GM23338 (cell line): Measurements from ENCODE around the gene SOX15. TPM values are rescaled to one million over a fixed set of nuclear protein-coding genes. Genes with fewer than 3 reads are reported as not detected.

Experiments
- ATAC-seq: fragments of 200-7000 bp; cut with Tn5 transposase; 3 replicates; pipeline ENCODE4 v1.9.1; 2020
- DNase-seq: peaks from one replicate; pipeline ENCODE4 v3.0.0-alpha.2; 2015; ENCODE audit warnings: low spot score
- H2AFZ ChIP-seq: fragments of 200-600 bp; sonication (generic); 2 replicates; pipeline ENCODE4 v1.8.0; 2016; ENCODE audit warnings: antibody characterized with exemption, mild to moderate bottlenecking, moderate library complexity
- H3F3A ChIP-seq: fragments of 200-600 bp; sonication (generic); replicated peaks from 2 replicates; pipeline ENCODE4 v1.8.0; 2017; ENCODE audit warnings: antibody characterized with exemption, mixed run types, low read depth
- H3K27ac ChIP-seq: fragments of 200-600 bp; sonication (generic); 2 replicates; pipeline ENCODE4 v1.6.1; 2016; ENCODE audit warnings: low read depth
- H3K27me3 ChIP-seq: fragments of 200-600 bp; sonication (generic); 2 replicates; pipeline ENCODE4 v1.8.0; 2016; ENCODE audit warnings: mild to moderate bottlenecking, mixed run types, moderate library complexity; ENCODE audit not compliant: insufficient read depth
- H3K36me3 ChIP-seq: fragments of 200-600 bp; sonication (generic); 2 replicates; pipeline ENCODE4 v1.8.0; 2016; ENCODE audit warnings: mild to moderate bottlenecking; ENCODE audit not compliant: insufficient read depth
- H3K4me1 ChIP-seq: fragments of 200-600 bp; sonication (generic); 2 replicates; pipeline ENCODE4 v1.8.0; 2016; ENCODE audit warnings: mild to moderate bottlenecking, moderate library complexity; ENCODE audit not compliant: insufficient read depth
- H3K4me2 ChIP-seq: fragments of 200-600 bp; sonication (generic); 2 replicates; pipeline ENCODE4 v1.7.1; 2017; ENCODE audit warnings: mixed run types
- H3K4me3 ChIP-seq: fragments of 200-600 bp; sonication (generic); 2 replicates; pipeline ENCODE4 v1.6.1; 2016; ENCODE audit warnings: mixed run types
- H3K79me2 ChIP-seq: fragments of 200-600 bp; sonication (generic); replicated peaks from 2 replicates; pipeline ENCODE4 v1.8.0; 2017; ENCODE audit warnings: mild to moderate bottlenecking; ENCODE audit not compliant: insufficient read depth
- H3K9me2 ChIP-seq: fragments of 200-600 bp; sonication (generic); 2 replicates; pipeline ENCODE4 v1.8.0; 2017; ENCODE audit not compliant: insufficient read depth
- H4K20me1 ChIP-seq: fragments of 200-600 bp; sonication (generic); replicated peaks from 2 replicates; pipeline ENCODE4 v1.8.0; 2017; ENCODE audit warnings: mild to moderate bottlenecking; ENCODE audit not compliant: insufficient read depth
- H3K27ac Mint-ChIP-seq: 2 replicates; pipeline ENCODE4 v1.8.0; 2020; ENCODE audit warnings: inconsistent platforms, mild to moderate bottlenecking, moderate library complexity, mixed read lengths
- H3K27me3 Mint-ChIP-seq: 3 replicates; pipeline ENCODE4 v1.8.0; 2022; ENCODE audit warnings: low read depth, mild to moderate bottlenecking, moderate library complexity, mixed read lengths, inconsistent platforms; ENCODE audit not compliant: insufficient read depth, poor library complexity
- H3K36me3 Mint-ChIP-seq: 3 replicates; pipeline ENCODE4 v1.8.0; 2021; ENCODE audit warnings: low read depth, mild to moderate bottlenecking, inconsistent platforms, moderate library complexity, mixed read lengths
- H3K4me1 Mint-ChIP-seq: 3 replicates; pipeline ENCODE4 v1.8.0; 2020; ENCODE audit warnings: mild to moderate bottlenecking, inconsistent platforms, mixed read lengths
- H3K4me3 Mint-ChIP-seq: 3 replicates; pipeline ENCODE4 v1.8.0; 2021; ENCODE audit warnings: moderate library complexity, mild to moderate bottlenecking, inconsistent platforms, mixed read lengths
- H3K9me3 Mint-ChIP-seq: 3 replicates; pipeline ENCODE4 v1.8.0; 2020; ENCODE audit warnings: moderate library complexity, mild to moderate bottlenecking, inconsistent platforms, mixed read lengths
- CREB1 ChIP-seq: fragments of 250-450 bp; sonication (Bioruptor Pico); IDR thresholded peaks from 2 replicates; pipeline ENCODE4 v1.5.0; 2020; ENCODE audit warnings: low read depth, mild to moderate bottlenecking, moderate library complexity
- CTCF ChIP-seq, 2 experiments: fragments of 200-600 bp in 1 of 2; sonication (generic) in 1 of 2; conservative IDR thresholded peaks; 2 replicates each; pipeline versions ENCODE4 v1.5.1 to v1.6.1; 2016 to 2017; ENCODE audit warnings: antibody characterized with exemption in 2 of 2, low read depth in 2 of 2, mild to moderate bottlenecking in 2 of 2, moderate library complexity in 1 of 2
- ETS1 ChIP-seq: IDR thresholded peaks from 2 replicates; pipeline ENCODE4 v1.6.1; 2016; ENCODE audit warnings: antibody characterized with exemption
- EZH2 ChIP-seq: fragments of 200-600 bp; sonication (generic); IDR thresholded peaks from one replicate; pipeline ENCODE4 v1.8.0; 2017; ENCODE audit warnings: antibody characterized with exemption, mild to moderate bottlenecking, low read depth; ENCODE audit not compliant: unreplicated experiment
- EZH2phosphoT487 ChIP-seq: fragments of 200-600 bp; sonication (generic); IDR thresholded peaks from one replicate; pipeline ENCODE4 v1.8.1; 2018; ENCODE audit warnings: antibody characterized with exemption; ENCODE audit not compliant: unreplicated experiment
- JUNB ChIP-seq: IDR thresholded peaks from one replicate; pipeline ENCODE4 v1.6.1; 2016; ENCODE audit warnings: antibody characterized with exemption; ENCODE audit not compliant: unreplicated experiment
- NANOG ChIP-seq: IDR thresholded peaks from 2 replicates; pipeline ENCODE4 v1.6.1; 2016; ENCODE audit warnings: antibody characterized with exemption, borderline replicate concordance
- POLR2AphosphoS5 ChIP-seq: IDR thresholded peaks from 2 replicates; pipeline ENCODE4 v1.6.1; 2016; ENCODE audit warnings: antibody characterized with exemption, low read depth
- REST ChIP-seq: IDR thresholded peaks from one replicate; pipeline ENCODE4 v1.6.1; 2018; ENCODE audit warnings: antibody characterized with exemption; ENCODE audit not compliant: unreplicated experiment
- STAT1 ChIP-seq: IDR thresholded peaks from one replicate; pipeline ENCODE4 v1.6.1; 2016; ENCODE audit warnings: antibody characterized with exemption; ENCODE audit not compliant: unreplicated experiment
- ZNF114 ChIP-seq: fragments of 250-450 bp; sonication (Bioruptor Pico); IDR thresholded peaks from 2 replicates; pipeline ENCODE4 v1.5.0; 2020; ENCODE audit warnings: mild to moderate bottlenecking, moderate library complexity
- ZNF331 ChIP-seq: fragments of 250-450 bp; sonication (Bioruptor Pico); IDR thresholded peaks from 2 replicates; pipeline ENCODE4 v1.5.0; 2020; ENCODE audit warnings: low read depth, mild to moderate bottlenecking, moderate library complexity
- ZNF462 ChIP-seq: fragments of 250-450 bp; sonication (Bioruptor Pico); IDR thresholded peaks from 2 replicates; pipeline ENCODE4 v1.5.0; 2020; ENCODE audit warnings: mild to moderate bottlenecking, moderate library complexity
- polyA plus RNA-seq: library from polyadenylated mRNA; unstranded; fragments of >200 nt; fragmentation: Nextera tagmentation; extraction: Ambion mirVana; gene quantifications from 2 replicates; pipeline ENCODE4 v1.2.1, GENCODE V29; 2016
- total RNA-seq: library from RNA; depleted of rRNA; stranded (reverse); fragments of >200 nt; shearing (Covaris generic); gene quantifications from 2 replicates; pipeline ENCODE4 v1.2.3, GENCODE V29; 2014

The SOX15 gene
- total and polyA plus RNA-seq, 2 experiments from 2014 or later = 29.9 to 43.0 TPM

- no peak overlapping the region for H3K27ac Mint-ChIP-seq
- no peaks in the 10 kb centered on the region for H3K27me3 Mint-ChIP-seq
- Histone ChIP-seq H3K4me3 (no peak overlapping the region), H3K4me2 (no peak overlapping the region), H3K79me2 (no peaks in the 10 kb centered on the region), H3K36me3 (no peaks in the 10 kb centered on the region), H3K4me1 (peaks cover 2% of the 10 kb centered on the region; the same call in 1 of the 2 replicates), H2AFZ (no peak overlapping the region), H4K20me1 (no peaks in the 10 kb centered on the region), H3K9me2 (no peaks in the 10 kb centered on the region), H3K27me3 (no peaks in the 10 kb centered on the region), H3K27ac (no peak overlapping the region), H3F3A (0 out of 2 replicates have a peak, but pooled peaks cover 2% of the 10 kb centered on the region)
- no peaks in the 10 kb centered on the region for H3K4me1 Mint-ChIP-seq
- ATAC-seq (no peak), DNase-seq (no peak)
- TF ChIP-seq ZNF462 (CRISPR knock-in tag) (no peak), ETS1 (no peak), POLR2AphosphoS5 (no peak), EZH2phosphoT487 (no peak), ZNF331 (no peak), JUNB (no peak), CTCF (conservative IDR thresholded peaks at IDR 0.05; ENCODE audit: low read depth in 2 of 2) (no peak), NANOG (no peak), EZH2 (no peak), CREB1 (CRISPR knock-in tag) (no peak), STAT1 (no peak), REST (no peak), ZNF114 (CRISPR knock-in tag) (no peak)
- peaks cover 4% of the 10 kb centered on the region; the same call in 2 of the 3 replicates for H3K36me3 Mint-ChIP-seq
- H3K9me3 Mint-ChIP-seq = no peaks in the 10 kb centered on the region
- H3K4me3 Mint-ChIP-seq = no peak overlapping the region
Measured at GRCh38 chr17:7620835-7621234, 30.9 kb upstream of the SOX15 start.
